ENCODE measurements around the gene ATAD3A. TPM values are rescaled to one million over a fixed set of nuclear protein-coding genes. Genes with fewer than 3 reads are reported as not detected.
"Not testable (repeated sequence)": the region's sequence is repeated elsewhere in the genome, so short reads cannot be mapped to it uniquely, and the experiment has no call there.

Gene ATAD3A
- total and polyA plus RNA-seq, 2 experiments from 2014 or later = 61.7 to 77.9 TPM

GRCh38 chr1:1527092-1527816, 15.3 kb downstream of the ATAD3A start:
- DNase-seq (ENCODE audit: low read depth in 1 of 2, low spot score in 1 of 2) = no peak
- TF ChIP-seq CTCF (IDR thresholded peaks at IDR 0.05; ENCODE audit: low read depth, low read length) = no peak
- no peak overlapping the region for H3K4me3 ChIP-seq
- H3K27ac ChIP-seq = no peak overlapping the region
- H3K36me3 ChIP-seq = peaks cover 7% of the 10 kb centered on the region
- no peaks in the 10 kb centered on the region for H3K27me3 ChIP-seq
- H3K9me3 ChIP-seq (ENCODE audit: low read depth) = no peaks in the 10 kb centered on the region
- no peaks in the 10 kb centered on the region for H3K4me1 ChIP-seq (ENCODE audit: low read depth)

DNA sequence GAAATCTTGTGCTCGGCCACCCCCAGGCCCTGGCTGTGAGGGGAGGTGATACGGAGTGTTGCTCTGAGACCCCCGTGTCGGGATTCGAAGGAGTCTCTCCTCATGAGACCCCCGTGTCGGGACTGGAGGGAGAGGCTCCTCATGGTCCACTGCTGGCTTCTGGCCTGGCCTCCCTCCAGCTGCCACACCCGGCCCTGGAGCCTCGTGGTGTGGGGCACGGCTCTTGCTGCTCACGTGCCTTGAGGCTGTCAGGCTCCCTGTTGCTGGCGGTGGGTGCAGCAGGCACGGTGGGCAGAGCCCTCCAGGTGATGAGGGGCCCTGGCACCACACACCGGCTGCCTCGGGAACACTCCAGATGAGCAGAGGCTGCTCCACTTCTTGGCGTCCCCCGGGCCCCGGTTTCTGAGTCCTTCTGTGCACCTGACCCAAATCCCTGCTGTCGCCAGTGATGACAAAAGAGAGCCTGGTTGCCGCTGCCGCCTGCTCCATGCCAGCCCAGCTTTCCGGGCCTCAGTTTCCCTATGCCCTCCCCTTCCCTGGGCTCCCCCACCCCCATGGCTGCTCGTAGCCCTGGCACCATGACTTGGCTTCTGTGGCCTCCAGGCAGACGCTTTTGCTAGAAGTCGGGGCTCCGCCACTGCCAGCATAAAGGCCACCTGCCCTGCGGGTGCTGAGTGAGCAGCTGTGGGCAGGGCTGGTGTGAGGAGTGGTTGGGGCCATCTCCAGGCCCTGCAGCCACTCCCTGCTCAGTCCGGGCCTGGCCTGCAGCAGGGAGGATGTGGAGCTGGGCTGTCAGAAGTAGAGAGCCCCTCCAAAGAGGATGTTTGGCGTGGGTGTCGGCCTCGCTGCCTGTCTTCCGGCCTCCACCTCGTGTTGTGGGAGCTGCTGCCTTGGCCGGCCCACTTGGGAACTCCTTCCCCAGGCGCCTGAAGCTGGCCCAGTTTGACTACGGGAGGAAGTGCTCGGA, 16.6 kb downstream of the ATAD3A start:
- TF ChIP-seq CTCF (IDR thresholded peaks at IDR 0.05; ENCODE audit: low read depth, low read length) = no peak
- H3K27ac ChIP-seq = no peak overlapping the region

GRCh38 chr1:1529321-1529720, 17.4 kb downstream of the ATAD3A start:
- Histone ChIP-seq H3K27ac (no peak overlapping the region), H3K36me3 (peaks cover 3% of the 10 kb centered on the region), H3K4me1 (ENCODE audit: low read depth) (peaks cover 10% of the 10 kb centered on the region), H3K27me3 (no peaks in the 10 kb centered on the region), H3K9me3 (ENCODE audit: low read depth) (no peaks in the 10 kb centered on the region), H3K4me3 (no peak overlapping the region)
- no peak for TF ChIP-seq CTCF (IDR thresholded peaks at IDR 0.05; ENCODE audit: low read depth, low read length)
- no peak for DNase-seq (ENCODE audit: low read depth in 1 of 2, low spot score in 1 of 2)

More for the DNA sequence above, 16.6 kb downstream of the ATAD3A start:
- Histone ChIP-seq H3K9me3 (ENCODE audit: low read depth) (no peaks in the 10 kb centered on the region), H3K27me3 (no peaks in the 10 kb centered on the region), H3K4me3 (no peak overlapping the region), H3K36me3 (peaks cover 3% of the 10 kb centered on the region), H3K4me1 (ENCODE audit: low read depth) (peaks cover 4% of the 10 kb centered on the region)
- DNase-seq (ENCODE audit: low read depth in 1 of 2, low spot score in 1 of 2) = no peak

DNA sequence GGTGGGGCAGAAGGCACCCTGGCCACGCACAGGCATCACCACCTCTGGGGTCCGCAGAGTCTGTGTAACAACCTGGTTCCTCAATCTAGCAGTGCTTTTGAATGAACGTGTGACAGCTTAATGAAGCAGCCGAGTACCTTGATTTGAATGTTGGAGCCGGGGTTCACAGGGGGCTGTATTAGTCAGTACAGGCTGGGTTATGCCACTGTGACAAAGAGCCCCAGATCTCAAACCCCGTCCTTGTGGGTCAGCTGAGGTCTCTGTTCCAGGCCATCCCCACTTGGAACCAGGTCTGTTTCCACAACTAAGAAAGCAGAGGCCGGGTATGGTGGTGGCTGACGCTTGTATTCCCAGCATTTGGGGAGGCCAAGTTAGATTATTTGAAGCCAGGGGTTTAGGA, 18.0 kb downstream of the ATAD3A start:
- Histone ChIP-seq H3K27me3 (no peaks in the 10 kb centered on the region), H3K36me3 (peaks cover 3% of the 10 kb centered on the region), H3K27ac (no peak overlapping the region), H3K9me3 (ENCODE audit: low read depth) (no peaks in the 10 kb centered on the region), H3K4me3 (no peak overlapping the region), H3K4me1 (ENCODE audit: low read depth) (peaks cover 10% of the 10 kb centered on the region)
- no peak for TF ChIP-seq CTCF (IDR thresholded peaks at IDR 0.05; ENCODE audit: low read depth, low read length)
- DNase-seq (ENCODE audit: low read depth in 1 of 2, low spot score in 1 of 2) = no peak

DNA sequence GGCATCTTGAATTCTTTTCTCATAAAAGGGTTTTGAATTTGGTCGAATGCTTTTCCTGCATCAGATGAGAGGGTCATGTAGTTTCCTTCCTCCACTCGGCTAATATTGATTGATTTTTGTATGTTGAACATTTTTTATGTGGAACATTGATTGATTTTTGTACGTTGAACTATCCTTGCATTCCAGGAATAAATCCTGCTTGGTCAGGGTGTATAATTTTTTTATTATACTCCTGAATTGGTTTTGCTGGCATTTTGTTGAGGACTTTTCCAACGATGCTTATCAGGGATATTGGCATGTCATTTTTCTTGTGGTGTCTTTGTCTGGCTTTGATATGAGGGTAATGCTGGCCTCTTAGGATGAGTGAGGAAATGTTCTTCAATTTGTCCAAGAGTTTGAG, 20.0 kb downstream of the ATAD3A start:
- H3K27me3 ChIP-seq = no peaks in the 10 kb centered on the region
- TF ChIP-seq CTCF (IDR thresholded peaks at IDR 0.05; ENCODE audit: low read depth, low read length) = no peak
- H3K4me3 ChIP-seq = no peak overlapping the region
- H3K4me1 ChIP-seq (ENCODE audit: low read depth) = peaks cover 17% of the 10 kb centered on the region
- no peak overlapping the region for H3K27ac ChIP-seq
- peaks cover 3% of the 10 kb centered on the region for H3K36me3 ChIP-seq
- H3K9me3 ChIP-seq (ENCODE audit: low read depth) = no peaks in the 10 kb centered on the region
- no peak for DNase-seq (ENCODE audit: low read depth in 1 of 2, low spot score in 1 of 2)

DNA sequence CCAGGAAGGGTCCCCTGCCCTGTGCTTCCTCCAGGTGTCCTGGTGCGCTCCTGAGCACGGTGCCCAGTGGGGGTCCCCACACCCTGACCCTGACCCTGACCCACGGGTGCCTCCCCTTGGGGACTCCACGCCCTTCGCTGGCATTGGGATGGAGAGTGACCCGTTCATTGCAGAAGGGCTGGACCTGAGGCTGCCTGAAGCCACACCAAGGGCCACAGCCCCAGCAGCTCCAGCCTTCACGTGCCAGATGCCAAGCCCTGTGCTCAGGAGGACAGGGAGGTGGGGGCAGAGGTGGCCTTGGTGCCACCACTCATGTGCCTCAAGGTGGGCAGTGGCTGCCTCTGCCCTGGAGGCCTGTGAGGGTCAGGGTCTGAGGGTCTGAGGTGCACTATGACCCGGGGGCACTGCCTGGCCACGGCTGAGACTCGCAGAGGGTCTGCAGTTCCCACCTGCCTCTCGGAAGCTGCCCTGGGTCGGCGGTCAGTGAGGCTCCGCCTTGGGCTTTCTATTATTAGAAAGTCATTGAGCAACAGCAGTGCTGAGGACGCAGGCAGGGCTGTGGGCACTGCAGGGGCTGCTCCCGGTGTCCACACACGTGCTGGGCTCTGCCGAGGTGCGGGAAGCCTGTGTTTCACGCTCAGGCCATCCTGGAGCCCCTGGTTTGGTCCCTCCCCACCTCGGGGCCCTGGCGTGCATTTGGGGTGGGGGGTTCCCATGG, 21.4 kb downstream of the ATAD3A start:
- H3K36me3 ChIP-seq; H3K9me3 ChIP-seq (ENCODE audit: low read depth); H3K27me3 ChIP-seq; H3K4me3 ChIP-seq: not testable (repeated sequence)
- Histone ChIP-seq H3K4me1 (ENCODE audit: low read depth) (peaks cover 19% of the 10 kb centered on the region), H3K27ac (peak overlapping the region; percentile 71)
- peak in 1 of 2 donors; percentile 62 for DNase-seq (ENCODE audit: low read depth in 1 of 2, low spot score in 1 of 2)

GRCh38 chr1:1533894-1534291, 21.9 kb downstream of the ATAD3A start:
- Histone ChIP-seq H3K4me1 (ENCODE audit: low read depth) (peaks cover 19% of the 10 kb centered on the region), H3K27ac (peak overlapping the region; percentile 71)
- H3K9me3 ChIP-seq (ENCODE audit: low read depth) = not testable (repeated sequence)

More at GRCh38 chr1:1533894-1534291, 21.9 kb downstream of the ATAD3A start:
- not testable (repeated sequence) for DNase-seq (ENCODE audit: low read depth in 1 of 2, low spot score in 1 of 2); H3K4me3 ChIP-seq; H3K36me3 ChIP-seq; H3K27me3 ChIP-seq
